ENCODE results near the gene RPS6KA5.

The RPS6KA5 gene

DNA sequence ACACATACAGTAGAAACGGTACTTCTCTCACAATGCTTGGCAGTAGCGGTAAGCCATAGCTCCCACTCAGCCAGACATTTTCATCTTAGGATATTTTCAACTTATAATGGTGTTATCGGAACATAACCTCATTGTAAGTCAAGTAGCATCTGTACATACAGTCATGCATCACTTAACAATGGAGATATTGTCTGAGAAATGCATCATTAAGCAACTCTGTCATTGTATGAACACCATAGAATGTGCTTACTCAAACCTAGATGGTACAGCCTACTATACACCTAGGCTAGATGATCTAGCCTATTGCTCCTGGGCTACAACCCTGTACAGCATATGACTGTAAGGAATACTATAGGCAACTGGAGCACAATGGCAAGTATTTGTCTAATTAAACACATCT lies 40.8 kb downstream of the RPS6KA5 start:
- Histone ChIP-seq H3F3A (ENCODE audit: insufficient read depth, low read length) (no peaks in the 10 kb centered on the region), H3K9ac (ENCODE audit: low read length) (no peak overlapping the region), H2AFZ (ENCODE audit: low read length) (no peak overlapping the region), H3K9me2 (ENCODE audit: low read depth, low read length) (no peaks in the 10 kb centered on the region), H3K9me3 (ENCODE audit: low read length) (no peaks in the 10 kb centered on the region), H3K36me3 (ENCODE audit: insufficient read depth, low read length) (no peaks in the 10 kb centered on the region), H3K4me3 (ENCODE audit: low read depth, low read length, poor library complexity, severe bottlenecking) (no peak overlapping the region), H3K27ac (ENCODE audit: low read depth, low read length, poor library complexity, severe bottlenecking) (no peak overlapping the region), H3K79me2 (ENCODE audit: insufficient read depth, low read length) (no peaks in the 10 kb centered on the region), H3K4me2 (ENCODE audit: low read length) (no peak overlapping the region), H3K4me1 (ENCODE audit: insufficient read depth, low read length, severe bottlenecking) (peaks cover 3% of the 10 kb centered on the region), H4K20me1 (ENCODE audit: insufficient read depth, low read length) (no peaks in the 10 kb centered on the region), H3K27me3 (ENCODE audit: insufficient read depth, low read length) (no peaks in the 10 kb centered on the region)
- TF ChIP-seq, protein P1, sequence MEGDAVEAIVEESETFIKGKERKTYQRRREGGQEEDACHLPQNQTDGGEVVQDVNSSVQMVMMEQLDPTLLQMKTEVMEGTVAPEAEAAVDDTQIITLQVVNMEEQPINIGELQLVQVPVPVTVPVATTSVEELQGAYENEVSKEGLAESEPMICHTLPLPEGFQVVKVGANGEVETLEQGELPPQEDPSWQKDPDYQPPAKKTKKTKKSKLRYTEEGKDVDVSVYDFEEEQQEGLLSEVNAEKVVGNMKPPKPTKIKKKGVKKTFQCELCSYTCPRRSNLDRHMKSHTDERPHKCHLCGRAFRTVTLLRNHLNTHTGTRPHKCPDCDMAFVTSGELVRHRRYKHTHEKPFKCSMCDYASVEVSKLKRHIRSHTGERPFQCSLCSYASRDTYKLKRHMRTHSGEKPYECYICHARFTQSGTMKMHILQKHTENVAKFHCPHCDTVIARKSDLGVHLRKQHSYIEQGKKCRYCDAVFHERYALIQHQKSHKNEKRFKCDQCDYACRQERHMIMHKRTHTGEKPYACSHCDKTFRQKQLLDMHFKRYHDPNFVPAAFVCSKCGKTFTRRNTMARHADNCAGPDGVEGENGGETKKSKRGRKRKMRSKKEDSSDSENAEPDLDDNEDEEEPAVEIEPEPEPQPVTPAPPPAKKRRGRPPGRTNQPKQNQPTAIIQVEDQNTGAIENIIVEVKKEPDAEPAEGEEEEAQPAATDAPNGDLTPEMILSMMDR (IDR thresholded peaks at IDR 0.05; ENCODE audit: low read length), result no peak
- no peak for TF ChIP-seq EZH2 (IDR thresholded peaks at IDR 0.05; ENCODE audit: borderline replicate concordance, low read length)

DNA sequence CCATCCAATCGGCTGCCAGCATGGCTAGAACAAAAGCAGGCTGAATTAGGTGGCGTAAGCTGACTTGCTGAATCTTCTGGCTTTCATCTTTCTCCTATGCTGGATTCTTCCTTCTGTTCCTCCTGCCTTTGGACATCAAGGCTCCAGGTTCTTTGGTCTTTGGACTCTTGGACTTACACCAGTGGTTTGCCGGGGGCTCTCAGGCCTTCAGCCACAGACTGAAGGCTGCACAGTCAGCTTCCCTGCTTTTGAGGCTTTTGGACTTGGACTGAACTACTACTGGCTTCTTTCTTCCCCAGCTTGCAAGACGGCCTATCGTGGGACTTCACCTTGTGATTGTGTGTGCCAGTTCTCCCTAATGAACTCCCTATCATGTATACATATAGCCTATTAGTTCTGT lies 42.0 kb downstream of the RPS6KA5 start:
- no peak overlapping the region for H2AFZ ChIP-seq (ENCODE audit: low read length)
- no peaks in the 10 kb centered on the region for H3K9me3 ChIP-seq (ENCODE audit: low read length)
- no peaks in the 10 kb centered on the region for H3K27me3 ChIP-seq (ENCODE audit: insufficient read depth, low read length)
- H4K20me1 ChIP-seq (ENCODE audit: insufficient read depth, low read length), result no peaks in the 10 kb centered on the region
- H3F3A ChIP-seq (ENCODE audit: insufficient read depth, low read length), result no peaks in the 10 kb centered on the region
- H3K27ac ChIP-seq (ENCODE audit: low read depth, low read length, poor library complexity, severe bottlenecking), result no peak overlapping the region
- H3K9ac ChIP-seq (ENCODE audit: low read length), result no peak overlapping the region
- peaks cover 3% of the 10 kb centered on the region for H3K4me1 ChIP-seq (ENCODE audit: insufficient read depth, low read length, severe bottlenecking)
- H3K4me3 ChIP-seq (ENCODE audit: low read depth, low read length, poor library complexity, severe bottlenecking), result no peak overlapping the region
- no peaks in the 10 kb centered on the region for H3K36me3 ChIP-seq (ENCODE audit: insufficient read depth, low read length)
- TF ChIP-seq, protein P1 (IDR thresholded peaks at IDR 0.05; ENCODE audit: low read length), result no peak
- TF ChIP-seq EZH2 (IDR thresholded peaks at IDR 0.05; ENCODE audit: borderline replicate concordance, low read length), result no peak
- no peak overlapping the region for H3K4me2 ChIP-seq (ENCODE audit: low read length)
- H3K79me2 ChIP-seq (ENCODE audit: insufficient read depth, low read length), result no peaks in the 10 kb centered on the region
- H3K9me2 ChIP-seq (ENCODE audit: low read depth, low read length), result no peaks in the 10 kb centered on the region

DNA sequence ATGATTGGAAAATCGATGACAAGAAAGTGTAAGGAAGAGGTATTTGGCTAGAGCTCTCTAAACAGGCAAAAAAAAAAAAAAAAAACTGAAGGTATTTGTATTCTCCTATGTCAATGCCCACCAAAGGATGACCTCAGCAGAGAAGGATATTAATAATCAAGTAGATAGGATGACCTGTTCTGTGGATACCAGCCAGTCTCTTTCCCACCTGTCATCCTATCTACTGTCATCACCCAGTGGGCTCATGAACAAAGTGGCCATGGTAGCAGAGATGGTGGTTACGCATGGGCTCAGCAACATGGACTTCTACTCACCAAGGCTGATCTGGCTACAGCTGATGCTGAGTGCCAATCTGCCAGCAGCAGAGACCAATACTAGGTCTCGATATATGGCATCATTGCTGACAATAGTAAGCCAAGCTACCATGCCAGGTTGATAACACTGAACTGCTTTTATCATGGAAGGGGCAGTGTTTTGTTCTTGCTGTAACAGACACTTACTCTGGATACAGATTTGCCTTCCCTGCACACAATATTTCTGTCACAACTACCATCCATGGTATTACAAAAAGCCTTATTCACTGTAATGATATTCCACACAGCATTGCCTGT lies 43.5 kb downstream of the RPS6KA5 start:
- no peaks in the 10 kb centered on the region for H3K36me3 ChIP-seq (ENCODE audit: insufficient read depth, low read length)
- no peak overlapping the region for H2AFZ ChIP-seq (ENCODE audit: low read length)
- no peaks in the 10 kb centered on the region for H3K27me3 ChIP-seq (ENCODE audit: insufficient read depth, low read length)
- H3K4me3 ChIP-seq (ENCODE audit: low read depth, low read length, poor library complexity, severe bottlenecking), result no peak overlapping the region
- H3F3A ChIP-seq (ENCODE audit: insufficient read depth, low read length), result no peaks in the 10 kb centered on the region
- no peak overlapping the region for H3K4me2 ChIP-seq (ENCODE audit: low read length)
- H3K9me2 ChIP-seq (ENCODE audit: low read depth, low read length), result no peaks in the 10 kb centered on the region
- H3K9ac ChIP-seq (ENCODE audit: low read length), result no peak overlapping the region
- H4K20me1 ChIP-seq (ENCODE audit: insufficient read depth, low read length), result no peaks in the 10 kb centered on the region
- TF ChIP-seq, protein P1 (IDR thresholded peaks at IDR 0.05; ENCODE audit: low read length), result no peak
- no peak for TF ChIP-seq EZH2 (IDR thresholded peaks at IDR 0.05; ENCODE audit: borderline replicate concordance, low read length)
- no peaks in the 10 kb centered on the region for H3K79me2 ChIP-seq (ENCODE audit: insufficient read depth, low read length)
- no peaks in the 10 kb centered on the region for H3K9me3 ChIP-seq (ENCODE audit: low read length)
- no peaks in the 10 kb centered on the region for H3K4me1 ChIP-seq (ENCODE audit: insufficient read depth, low read length, severe bottlenecking)
- no peak overlapping the region for H3K27ac ChIP-seq (ENCODE audit: low read depth, low read length, poor library complexity, severe bottlenecking)
